DMS 273 treated with DMSO at 0.1 percent for 48 hours (cell line): Measurements from ENCODE around the gene AP1M2.
"Not testable (repeated sequence)": the region's sequence is repeated elsewhere in the genome, so short reads cannot be mapped to it uniquely, and the experiment has no call there.

Experiments
- DNase-seq: peaks from one replicate; lab custom pipeline; 2025; lab: John Stamatoyannopoulos, UW

The AP1M2 gene

GRCh38 chr19:10538204-10538983, 48.7 kb downstream of the AP1M2 start:
- no peak for DNase-seq

- no peak for DNase-seq
Observed at GRCh38 chr19:10537668-10538067, 49.4 kb downstream of the AP1M2 start.

- no peak for DNase-seq
Observed at GRCh38 chr19:10535613-10536012, 51.5 kb downstream of the AP1M2 start.

- no peak for DNase-seq
Observed at GRCh38 chr19:10533646-10534386, 53.3 kb downstream of the AP1M2 start.

- DNase-seq = no peak
Observed at GRCh38 chr19:10532457-10532856, 54.7 kb downstream of the AP1M2 start.

- not testable (repeated sequence) for DNase-seq
Observed at GRCh38 chr19:10526887-10527286, 60.2 kb downstream of the AP1M2 start.

- no peak for DNase-seq
Observed at GRCh38 chr19:10525636-10526035, 61.5 kb downstream of the AP1M2 start.

- no peak for DNase-seq
Observed at GRCh38 chr19:10523135-10523636, 63.9 kb downstream of the AP1M2 start.
